HuH-7 (cell line): ENCODE results near the gene BAHD1.

Experiments
- DNase-seq: peaks from one replicate; pipeline ENCODE4 v3.0.0; 2011; ENCODE audit warnings: low spot score

BAHD1 gene

GRCh38 chr15:40499931-40500330 is 59.2 kb downstream of the BAHD1 start:
- DNase-seq = no peak

DNA sequence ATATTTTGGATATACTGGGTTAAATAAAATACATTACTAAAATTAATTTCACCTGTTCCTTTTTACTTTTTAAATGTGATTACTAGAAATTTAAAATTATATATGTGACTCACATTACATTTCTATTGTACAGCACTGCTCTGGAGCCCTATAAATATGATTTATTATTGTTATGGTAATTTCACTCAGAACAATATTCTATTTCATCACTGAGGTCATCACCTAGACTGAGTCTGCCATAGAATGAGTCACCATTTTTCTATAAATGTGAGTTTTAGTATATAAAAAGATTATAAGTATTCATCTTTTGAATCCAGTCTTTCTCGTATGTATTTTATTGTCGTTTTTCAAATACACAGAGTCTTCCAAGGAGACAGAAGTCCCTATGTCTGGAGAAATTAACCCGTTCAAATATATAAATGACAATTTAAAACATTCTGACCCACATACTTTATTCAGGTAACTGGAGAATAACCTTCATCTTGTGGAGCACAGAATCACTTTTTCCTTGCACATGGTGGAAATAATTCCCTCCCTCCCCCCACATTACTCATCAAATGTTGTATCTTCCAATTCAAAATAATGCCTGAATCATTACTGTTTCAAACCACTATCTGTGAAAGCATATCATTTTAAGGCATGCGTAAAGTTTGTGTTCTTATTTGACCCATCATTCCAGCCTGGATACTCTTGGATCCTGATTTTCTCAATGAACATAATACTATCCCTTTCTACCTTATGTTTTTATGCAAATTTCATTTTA is 60.0 kb downstream of the BAHD1 start:
- DNase-seq = no peak

DNA sequence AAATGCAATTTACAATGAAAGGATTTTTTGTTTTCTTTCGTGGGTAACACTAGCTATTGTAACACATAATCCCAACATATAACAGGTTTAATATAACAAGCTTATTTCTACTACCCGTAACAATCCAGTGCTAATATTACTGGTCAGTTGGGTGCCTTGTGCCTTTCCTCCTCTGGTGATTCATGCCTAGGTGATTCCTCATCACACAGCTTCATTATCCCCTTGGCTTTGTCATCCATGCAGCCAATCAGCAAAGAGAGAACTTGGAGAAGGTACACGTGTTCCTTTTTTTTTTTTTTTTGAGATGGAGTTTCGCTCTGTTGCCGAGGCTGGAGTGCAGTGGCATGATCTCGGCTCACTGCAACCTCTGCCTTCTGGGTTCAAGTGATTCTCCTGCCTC is 60.7 kb downstream of the BAHD1 start:
- DNase-seq = no peak

- DNase-seq = peak; percentile 84
These were observed 66.3 kb downstream of the BAHD1 start for GRCh38 chr15:40506964-40507571.

DNA sequence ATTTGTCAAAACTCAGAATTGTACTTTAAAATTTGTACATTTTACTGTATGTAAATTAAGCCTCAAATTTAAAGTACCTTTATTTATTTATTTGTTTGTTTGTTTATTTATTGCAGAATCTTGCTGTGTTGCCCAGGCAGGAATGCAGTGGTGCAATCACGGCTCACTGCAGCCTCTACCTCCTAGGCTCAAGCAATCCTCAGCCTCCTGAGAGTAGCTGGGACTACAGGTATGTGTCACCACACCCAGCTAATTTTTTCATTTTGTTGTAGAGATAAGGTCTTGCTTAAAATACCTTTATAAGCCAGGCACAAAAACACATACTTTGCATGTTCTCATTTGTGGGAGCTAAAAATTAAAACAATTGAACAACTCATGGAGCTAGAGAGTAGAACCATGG is 67.5 kb downstream of the BAHD1 start:
- no peak for DNase-seq

DNA sequence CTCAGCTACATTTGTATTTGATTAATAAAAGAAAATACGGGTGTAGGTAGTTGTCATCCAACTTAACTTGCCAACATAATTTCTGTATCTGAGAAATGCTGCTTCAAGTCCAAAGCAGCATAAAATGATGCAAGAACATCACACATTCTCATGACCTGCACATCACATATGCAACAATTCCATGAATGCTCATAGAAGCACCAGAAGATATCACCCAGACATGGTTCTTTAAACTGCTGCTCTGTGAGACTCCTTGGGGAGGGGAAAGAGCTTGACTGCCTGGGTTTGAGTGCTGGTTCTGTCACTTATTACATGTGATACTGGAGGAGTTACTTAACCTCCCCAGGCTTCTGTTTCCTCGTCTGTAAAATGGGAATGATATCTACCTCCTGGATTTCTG is 69.4 kb downstream of the BAHD1 start:
- no peak for DNase-seq

DNA sequence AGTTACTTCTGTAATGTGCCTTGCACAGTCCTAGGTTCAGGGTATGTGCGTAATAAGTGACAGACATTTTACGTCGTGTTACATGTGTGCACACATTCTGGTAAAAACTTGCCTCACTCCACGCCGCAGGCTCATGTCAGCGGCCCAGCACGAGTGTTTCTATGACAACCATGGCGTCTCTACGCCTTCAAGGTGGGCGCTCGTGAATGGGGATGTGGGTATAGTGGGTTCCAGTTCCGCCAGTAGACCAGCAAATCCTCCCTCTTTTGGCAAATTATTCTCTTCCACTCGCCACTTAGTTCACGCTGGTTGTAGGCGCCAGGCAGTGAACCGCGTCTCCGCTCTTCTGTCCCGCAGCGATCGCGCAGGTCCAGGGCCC is 70.3 kb downstream of the BAHD1 start:
- DNase-seq = no peak

GRCh38 chr15:40511472-40512133 is 70.8 kb downstream of the BAHD1 start:
- peak; percentile 74 for DNase-seq

GRCh38 chr15:40512440-40512839 is 71.7 kb downstream of the BAHD1 start:
- no peak for DNase-seq

DNA sequence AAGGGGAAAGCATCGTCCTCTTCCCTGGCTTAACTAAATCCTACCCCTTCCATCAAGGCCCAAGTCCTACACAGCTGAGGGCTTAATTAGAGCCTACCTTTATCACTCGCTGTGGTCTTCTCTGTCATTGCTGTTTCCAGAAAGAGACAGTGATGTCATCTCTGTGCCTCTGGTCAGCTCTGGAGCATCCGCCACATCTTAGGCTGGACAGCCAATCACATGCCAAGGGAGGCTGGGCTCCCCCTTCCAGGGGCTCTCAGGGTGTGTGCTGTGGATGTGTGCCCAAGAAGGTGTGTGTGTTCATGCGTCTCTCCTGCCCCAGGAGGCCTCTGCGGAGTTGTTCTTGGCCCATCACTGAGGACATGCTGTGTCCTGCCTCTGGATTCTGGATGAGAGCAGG is 72.9 kb downstream of the BAHD1 start:
- no peak for DNase-seq

DNA sequence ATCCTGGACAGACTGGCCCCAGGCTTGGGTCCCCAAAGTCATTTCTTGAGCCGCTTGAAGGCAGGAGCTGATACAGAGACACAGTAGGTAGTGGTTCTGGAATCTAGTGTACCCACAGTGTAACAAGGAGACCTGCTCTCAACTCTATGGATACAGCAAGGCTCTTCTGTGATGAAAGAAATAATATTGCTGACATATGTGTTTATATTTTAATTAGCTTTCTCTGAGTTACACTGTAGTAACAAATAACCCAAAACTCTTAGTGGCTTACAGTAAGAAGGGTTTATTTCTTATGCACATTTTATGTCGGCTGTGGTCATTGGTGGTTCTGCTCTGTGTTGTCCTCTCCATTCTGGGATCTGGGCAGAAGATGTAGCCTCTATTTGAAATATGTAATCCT is 75.6 kb downstream of the BAHD1 start:
- DNase-seq = no peak
